H9 (cell line): ENCODE data around the gene TCFL5. TPM values are rescaled to one million over a fixed set of nuclear protein-coding genes. Genes with fewer than 3 reads are reported as not detected.

Experiments
- DNase-seq: peaks from one replicate; pipeline ENCODE4 v3.0.0-alpha.2; 2017
- H2AFZ ChIP-seq: one replicate; pipeline ENCODE4 v1.6.1; 2013; ENCODE audit warnings: mild to moderate bottlenecking, low read length, control low read depth, moderate library complexity
- H2AK5ac ChIP-seq: 2 replicates; pipeline ENCODE4 v1.6.1; 2013; ENCODE audit warnings: low read length, control low read depth, mixed read lengths; ENCODE audit not compliant: insufficient read length
- H2BK120ac ChIP-seq: one replicate; pipeline ENCODE4 v1.6.1; 2013; ENCODE audit warnings: low read depth, mild to moderate bottlenecking, low read length, control low read depth, inconsistent platforms; ENCODE audit not compliant: poor library complexity, severe bottlenecking
- H2BK12ac ChIP-seq: 2 replicates; pipeline ENCODE4 v1.6.1; 2013; ENCODE audit warnings: low read length, control low read depth, mixed read lengths, low read depth; ENCODE audit not compliant: insufficient read length
- H2BK15ac ChIP-seq: 2 replicates; pipeline ENCODE4 v1.6.1; 2013; ENCODE audit warnings: low read depth, low read length, control low read depth
- H2BK20ac ChIP-seq: one replicate; pipeline ENCODE4 v1.6.1; 2013; ENCODE audit warnings: low read depth, mild to moderate bottlenecking, low read length, control low read depth, inconsistent platforms; ENCODE audit not compliant: poor library complexity, severe bottlenecking
- H2BK5ac ChIP-seq: 2 replicates; pipeline ENCODE4 v1.6.1; 2013; ENCODE audit warnings: low read length, control low read depth, mixed read lengths; ENCODE audit not compliant: insufficient read length
- H3K14ac ChIP-seq: 2 replicates; pipeline ENCODE4 v1.6.1; 2013; ENCODE audit warnings: low read length, control low read depth; ENCODE audit not compliant: insufficient read depth
- H3K18ac ChIP-seq: 2 replicates; pipeline ENCODE4 v1.6.1; 2013; ENCODE audit warnings: low read depth, mild to moderate bottlenecking, mixed read lengths, low read length, control low read depth; ENCODE audit not compliant: insufficient read length
- H3K23ac ChIP-seq: 2 replicates; pipeline ENCODE4 v1.6.1; 2013; ENCODE audit warnings: low read length, control low read depth, mixed read lengths, low read depth; ENCODE audit not compliant: insufficient read length
- H3K23me2 ChIP-seq: 2 replicates; pipeline ENCODE4 v1.6.1; 2013; ENCODE audit warnings: low read depth, mild to moderate bottlenecking, mixed read lengths, low read length, control low read depth; ENCODE audit not compliant: insufficient read length, poor library complexity, severe bottlenecking
- H3K27ac ChIP-seq: 2 replicates; pipeline ENCODE4 v1.5.1; 2013; ENCODE audit warnings: low read length, control low read depth, mixed read lengths, low read depth; ENCODE audit not compliant: insufficient read length
- H3K27me3 ChIP-seq: 2 replicates; pipeline ENCODE4 v1.6.1; 2013; ENCODE audit warnings: low read length, control low read depth, inconsistent platforms; ENCODE audit not compliant: insufficient read depth
- H3K4ac ChIP-seq: 2 replicates; pipeline ENCODE4 v1.6.1; 2013; ENCODE audit warnings: low read depth, mild to moderate bottlenecking, control low read depth, inconsistent platforms, low read length, moderate library complexity
- H3K4me1 ChIP-seq: 2 replicates; pipeline ENCODE4 v1.6.1; 2013; ENCODE audit warnings: low read length, control low read depth, inconsistent platforms; ENCODE audit not compliant: insufficient read depth
- H3K4me2 ChIP-seq: 2 replicates; pipeline ENCODE4 v1.6.1; 2013; ENCODE audit warnings: low read length, control low read depth, mixed read lengths; ENCODE audit not compliant: insufficient read length, insufficient read depth
- H3K56ac ChIP-seq: 2 replicates; pipeline ENCODE4 v1.6.1; 2013; ENCODE audit warnings: low read depth, mild to moderate bottlenecking, mixed read lengths, low read length, control low read depth; ENCODE audit not compliant: insufficient read length
- H3K79me1 ChIP-seq: 2 replicates; pipeline ENCODE4 v1.6.1; 2013; ENCODE audit warnings: low read depth, mild to moderate bottlenecking, moderate library complexity, low read length, control low read depth, inconsistent platforms; ENCODE audit not compliant: insufficient read depth, poor library complexity, severe bottlenecking
- H3K79me2 ChIP-seq: 2 replicates; pipeline ENCODE4 v1.6.1; 2013; ENCODE audit warnings: low read length, control low read depth, inconsistent platforms; ENCODE audit not compliant: insufficient read depth
- H3K9ac ChIP-seq: 2 replicates; pipeline ENCODE4 v1.6.1; 2013; ENCODE audit warnings: low read length, control low read depth, mixed read lengths; ENCODE audit not compliant: insufficient read length; ENCODE audit errors: extremely low read depth
- H3K9me3 ChIP-seq: one replicate; pipeline ENCODE4 v1.6.1; 2013; ENCODE audit warnings: low read depth, low read length, inconsistent platforms; ENCODE audit not compliant: control insufficient read depth
- H3T11ph ChIP-seq: one replicate; pipeline ENCODE4 v1.6.1; 2013; ENCODE audit warnings: mild to moderate bottlenecking, low read length, control low read depth, inconsistent platforms
- H4K20me1 ChIP-seq: one replicate; pipeline ENCODE4 v1.6.1; 2013; ENCODE audit not compliant: control insufficient read depth, insufficient read length, insufficient read depth
- H4K5ac ChIP-seq: 2 replicates; pipeline ENCODE4 v1.6.1; 2013; ENCODE audit warnings: low read depth, mild to moderate bottlenecking, mixed read lengths, low read length, control low read depth; ENCODE audit not compliant: insufficient read length
- H4K8ac ChIP-seq: replicated peaks from 2 replicates; pipeline ENCODE4 v1.6.1; 2013; ENCODE audit warnings: low read length, control low read depth, mixed read lengths, low read depth; ENCODE audit not compliant: insufficient read length
- H4K91ac ChIP-seq: 2 replicates; pipeline ENCODE4 v1.6.1; 2013; ENCODE audit warnings: low read depth, mild to moderate bottlenecking, moderate library complexity, mixed read lengths, low read length, control low read depth; ENCODE audit not compliant: insufficient read length
- H3K27ac Mint-ChIP-seq, 3 experiments: 2 replicates in 2 of 3; 3 replicates in 1 of 3; pipeline ENCODE4 v1.8.0; 2020 to 2021; ENCODE audit warnings: mixed read lengths in 3 of 3, mild to moderate bottlenecking in 1 of 3, moderate library complexity in 1 of 3
- H3K27me3 Mint-ChIP-seq: 2 replicates; pipeline ENCODE4 v1.8.0; 2021; ENCODE audit warnings: low read depth, mild to moderate bottlenecking, moderate library complexity, mixed read lengths
- H3K36me3 Mint-ChIP-seq, 3 experiments: 2 replicates in 2 of 3; 3 replicates in 1 of 3; pipeline ENCODE4 v1.8.0; 2020 to 2021; ENCODE audit warnings: low read depth in 3 of 3, mixed read lengths in 3 of 3; ENCODE audit not compliant: insufficient read depth in 1 of 3
- H3K4me1 Mint-ChIP-seq, 2 experiments: 2 replicates each; pipeline ENCODE4 v1.8.0; 2020; ENCODE audit warnings: mixed read lengths in 2 of 2
- H3K4me3 Mint-ChIP-seq, 2 experiments: 2 replicates in 1 of 2; 3 replicates in 1 of 2; pipeline ENCODE4 v1.8.0; 2020 to 2021; ENCODE audit warnings: mild to moderate bottlenecking in 2 of 2, mixed read lengths in 2 of 2, moderate library complexity in 1 of 2
- H3K9me3 Mint-ChIP-seq, 2 experiments: 2 replicates in 1 of 2; 3 replicates in 1 of 2; pipeline ENCODE4 v1.8.0; 2020; ENCODE audit warnings: mild to moderate bottlenecking in 2 of 2, mixed read lengths in 2 of 2, moderate library complexity in 1 of 2
- WGBS: extraction: QIAGEN DNeasy Blood & Tissue Kit; methylation state at CpG from one replicate; pipeline ENCODE4 v1.1.7; 2013; ENCODE audit warnings: missing lambda C conversion rate, low lambda C conversion rate, mixed read lengths; ENCODE audit not compliant: insufficient read length; ENCODE audit errors: extremely low coverage; 5-methylcytosine and 5-hydroxymethylcytosine counted together
- total RNA-seq: library from RNA; stranded (reverse); gene quantifications from 2 replicates; pipeline ENCODE4 v1.2.1, GENCODE V29; 2021
- TF ChIP-seq, protein P1 (sequence below): fragments of 200-600 bp; sonication (generic); conservative IDR thresholded peaks from 3 replicates; pipeline ENCODE4 v1.8.0; 2021; ENCODE audit warnings: antibody characterized with exemption, mild to moderate bottlenecking

The TCFL5 gene
- total RNA-seq, 1 experiment from 2014 or later, result 16.4 TPM

DNA sequence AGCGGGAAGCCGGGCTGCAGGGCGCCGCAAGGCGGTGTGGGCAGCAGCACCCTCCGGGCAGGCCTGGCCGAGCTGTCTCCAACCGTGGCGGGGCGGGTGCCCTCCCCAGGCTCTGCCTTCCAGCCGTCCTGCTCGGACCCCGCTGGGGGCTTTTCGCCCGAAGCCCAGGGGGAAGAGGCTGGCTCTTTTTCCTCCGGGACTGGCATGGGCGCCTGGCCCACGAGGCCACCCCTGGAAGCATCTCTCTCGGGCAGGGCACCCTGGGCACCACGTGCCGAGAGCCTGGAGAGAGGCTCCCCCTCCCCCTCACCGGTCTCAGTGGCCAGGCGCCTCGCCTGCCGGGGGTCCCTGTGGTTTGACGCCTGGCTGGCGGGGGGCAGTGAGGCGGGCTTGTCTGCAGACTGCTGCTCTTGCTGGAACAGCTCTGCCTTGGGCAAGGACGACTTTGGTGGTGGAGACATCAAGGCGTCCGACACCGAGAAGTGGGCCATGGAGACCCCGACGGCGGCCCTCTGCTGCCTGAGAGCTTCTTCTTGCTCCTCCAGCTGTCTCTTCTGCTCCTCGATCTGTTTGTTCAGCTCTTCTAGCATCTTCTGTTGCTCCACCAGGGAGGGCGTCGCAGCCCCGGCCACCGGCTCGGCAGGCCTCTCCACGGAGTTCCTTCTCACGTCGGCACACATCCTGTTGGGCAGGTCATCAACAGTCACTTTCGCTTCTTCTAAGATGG is 19.5 kb upstream of the TCFL5 start:
- peak overlapping the region in 2 of 3 experiments; percentile 93 to 97; a peak in 5 of 7 replicates for H3K27ac Mint-ChIP-seq
- Histone ChIP-seq H3K23me2 (no peaks in the 10 kb centered on the region), H3T11ph (no peak overlapping the region), H2AK5ac (no peak overlapping the region), H3K4me1 (no peaks in the 10 kb centered on the region; the same call in 1 of the 2 replicates), H3K56ac (no peak overlapping the region), H3K79me1 (no peaks in the 10 kb centered on the region), H3K23ac (no peak overlapping the region), H2BK120ac (no peak overlapping the region), H3K79me2 (no peaks in the 10 kb centered on the region), H3K18ac (no peak overlapping the region), H3K9ac (no peak overlapping the region), H3K4me2 (no peak overlapping the region), H2BK5ac (no peak overlapping the region), H3K9me3 (no peaks in the 10 kb centered on the region), H4K20me1 (no peaks in the 10 kb centered on the region), H3K27me3 (no peaks in the 10 kb centered on the region), H3K14ac (no peak overlapping the region; the same call in 1 of the 2 replicates), H2BK12ac (no peak overlapping the region), H2BK15ac (no peak overlapping the region), H4K91ac (no peak overlapping the region), H4K5ac (no peak overlapping the region), H3K4ac (no peak overlapping the region), H2AFZ (no peak overlapping the region), H3K27ac (no peak overlapping the region), H2BK20ac (no peak overlapping the region), H4K8ac (no peak overlapping the region)
- no peaks in the 10 kb centered on the region for H3K9me3 Mint-ChIP-seq
- no peaks in the 10 kb centered on the region; the same call in 1 of the 2 replicates for H3K27me3 Mint-ChIP-seq
- WGBS, result no CpG with 5 or more reads among the region's 45 CpGs
- H3K36me3 Mint-ChIP-seq, result peaks cover 0 to 40% (median 11%) of the 10 kb centered on the region in 3 experiments; a peak in 5 of 7 replicates
- no peak overlapping the region for H3K4me3 Mint-ChIP-seq
- DNase-seq, result no peak
- TF ChIP-seq, protein P1, sequence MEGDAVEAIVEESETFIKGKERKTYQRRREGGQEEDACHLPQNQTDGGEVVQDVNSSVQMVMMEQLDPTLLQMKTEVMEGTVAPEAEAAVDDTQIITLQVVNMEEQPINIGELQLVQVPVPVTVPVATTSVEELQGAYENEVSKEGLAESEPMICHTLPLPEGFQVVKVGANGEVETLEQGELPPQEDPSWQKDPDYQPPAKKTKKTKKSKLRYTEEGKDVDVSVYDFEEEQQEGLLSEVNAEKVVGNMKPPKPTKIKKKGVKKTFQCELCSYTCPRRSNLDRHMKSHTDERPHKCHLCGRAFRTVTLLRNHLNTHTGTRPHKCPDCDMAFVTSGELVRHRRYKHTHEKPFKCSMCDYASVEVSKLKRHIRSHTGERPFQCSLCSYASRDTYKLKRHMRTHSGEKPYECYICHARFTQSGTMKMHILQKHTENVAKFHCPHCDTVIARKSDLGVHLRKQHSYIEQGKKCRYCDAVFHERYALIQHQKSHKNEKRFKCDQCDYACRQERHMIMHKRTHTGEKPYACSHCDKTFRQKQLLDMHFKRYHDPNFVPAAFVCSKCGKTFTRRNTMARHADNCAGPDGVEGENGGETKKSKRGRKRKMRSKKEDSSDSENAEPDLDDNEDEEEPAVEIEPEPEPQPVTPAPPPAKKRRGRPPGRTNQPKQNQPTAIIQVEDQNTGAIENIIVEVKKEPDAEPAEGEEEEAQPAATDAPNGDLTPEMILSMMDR, result no peak
- peaks cover 22 to 35% of the 10 kb centered on the region in 2 experiments for H3K4me1 Mint-ChIP-seq
